WTC11 (cell line): ENCODE results near the gene ATXN1L.

Experiments
- ATF6 ChIP-seq: sonication (generic); formaldehyde crosslinking; IDR thresholded peaks from 2 replicates; pipeline ENCODE4 v1.8.1; 2023; ENCODE audit warnings: mild to moderate bottlenecking, missing genetic modification reagents
- FOXK1 ChIP-seq: sonication (generic); formaldehyde crosslinking; IDR thresholded peaks from 2 replicates; pipeline ENCODE4 v1.8.0; 2022; ENCODE audit warnings: mild to moderate bottlenecking, moderate library complexity, missing genetic modification reagents
- JUN ChIP-seq: sonication (generic); formaldehyde crosslinking; IDR thresholded peaks from 2 replicates; pipeline ENCODE4 v1.8.0; 2023; ENCODE audit warnings: mild to moderate bottlenecking, missing genetic modification reagents
- MAX ChIP-seq: sonication (generic); formaldehyde crosslinking; IDR thresholded peaks from 2 replicates; pipeline ENCODE4 v1.8.0; 2022; ENCODE audit warnings: mild to moderate bottlenecking, missing genetic modification reagents
- SMAD3 ChIP-seq: sonication (generic); formaldehyde crosslinking; IDR thresholded peaks from 2 replicates; pipeline ENCODE4 v1.8.0; 2022; ENCODE audit warnings: missing genetic modification reagents, mild to moderate bottlenecking, borderline replicate concordance
- ZBTB21 ChIP-seq: sonication (generic); formaldehyde crosslinking; IDR thresholded peaks from 2 replicates; pipeline ENCODE4 v1.8.1; 2023; ENCODE audit warnings: mild to moderate bottlenecking, missing genetic modification reagents, borderline replicate concordance
- ZNF423 ChIP-seq: fragments of 250-450 bp; sonication (Bioruptor Pico); IDR thresholded peaks from 2 replicates; pipeline ENCODE4 v2.1.2; 2022; ENCODE audit warnings: mild to moderate bottlenecking, moderate library complexity
- TF ChIP-seq, protein P1 (sequence below): fragments of 200-600 bp; IDR thresholded peaks from 2 replicates; pipeline ENCODE4 v1.8.0; 2022; ENCODE audit warnings: antibody characterized with exemption
- TF ChIP-seq, protein P2 (sequence below): sonication (generic); formaldehyde crosslinking; IDR thresholded peaks from 2 replicates; pipeline ENCODE4 v1.8.1; 2023; ENCODE audit warnings: mild to moderate bottlenecking, missing genetic modification reagents, borderline replicate concordance

GRCh38 chr16:71899171-71899570, 53.4 kb downstream of the ATXN1L start:
- TF ChIP-seq ZBTB21 (CRISPR knock-in tag), result no peak
- no peak for TF ChIP-seq JUN (CRISPR knock-in tag)
- TF ChIP-seq, protein P1, sequence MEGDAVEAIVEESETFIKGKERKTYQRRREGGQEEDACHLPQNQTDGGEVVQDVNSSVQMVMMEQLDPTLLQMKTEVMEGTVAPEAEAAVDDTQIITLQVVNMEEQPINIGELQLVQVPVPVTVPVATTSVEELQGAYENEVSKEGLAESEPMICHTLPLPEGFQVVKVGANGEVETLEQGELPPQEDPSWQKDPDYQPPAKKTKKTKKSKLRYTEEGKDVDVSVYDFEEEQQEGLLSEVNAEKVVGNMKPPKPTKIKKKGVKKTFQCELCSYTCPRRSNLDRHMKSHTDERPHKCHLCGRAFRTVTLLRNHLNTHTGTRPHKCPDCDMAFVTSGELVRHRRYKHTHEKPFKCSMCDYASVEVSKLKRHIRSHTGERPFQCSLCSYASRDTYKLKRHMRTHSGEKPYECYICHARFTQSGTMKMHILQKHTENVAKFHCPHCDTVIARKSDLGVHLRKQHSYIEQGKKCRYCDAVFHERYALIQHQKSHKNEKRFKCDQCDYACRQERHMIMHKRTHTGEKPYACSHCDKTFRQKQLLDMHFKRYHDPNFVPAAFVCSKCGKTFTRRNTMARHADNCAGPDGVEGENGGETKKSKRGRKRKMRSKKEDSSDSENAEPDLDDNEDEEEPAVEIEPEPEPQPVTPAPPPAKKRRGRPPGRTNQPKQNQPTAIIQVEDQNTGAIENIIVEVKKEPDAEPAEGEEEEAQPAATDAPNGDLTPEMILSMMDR, result no peak
- no peak for TF ChIP-seq ATF6
- TF ChIP-seq, protein P2, sequence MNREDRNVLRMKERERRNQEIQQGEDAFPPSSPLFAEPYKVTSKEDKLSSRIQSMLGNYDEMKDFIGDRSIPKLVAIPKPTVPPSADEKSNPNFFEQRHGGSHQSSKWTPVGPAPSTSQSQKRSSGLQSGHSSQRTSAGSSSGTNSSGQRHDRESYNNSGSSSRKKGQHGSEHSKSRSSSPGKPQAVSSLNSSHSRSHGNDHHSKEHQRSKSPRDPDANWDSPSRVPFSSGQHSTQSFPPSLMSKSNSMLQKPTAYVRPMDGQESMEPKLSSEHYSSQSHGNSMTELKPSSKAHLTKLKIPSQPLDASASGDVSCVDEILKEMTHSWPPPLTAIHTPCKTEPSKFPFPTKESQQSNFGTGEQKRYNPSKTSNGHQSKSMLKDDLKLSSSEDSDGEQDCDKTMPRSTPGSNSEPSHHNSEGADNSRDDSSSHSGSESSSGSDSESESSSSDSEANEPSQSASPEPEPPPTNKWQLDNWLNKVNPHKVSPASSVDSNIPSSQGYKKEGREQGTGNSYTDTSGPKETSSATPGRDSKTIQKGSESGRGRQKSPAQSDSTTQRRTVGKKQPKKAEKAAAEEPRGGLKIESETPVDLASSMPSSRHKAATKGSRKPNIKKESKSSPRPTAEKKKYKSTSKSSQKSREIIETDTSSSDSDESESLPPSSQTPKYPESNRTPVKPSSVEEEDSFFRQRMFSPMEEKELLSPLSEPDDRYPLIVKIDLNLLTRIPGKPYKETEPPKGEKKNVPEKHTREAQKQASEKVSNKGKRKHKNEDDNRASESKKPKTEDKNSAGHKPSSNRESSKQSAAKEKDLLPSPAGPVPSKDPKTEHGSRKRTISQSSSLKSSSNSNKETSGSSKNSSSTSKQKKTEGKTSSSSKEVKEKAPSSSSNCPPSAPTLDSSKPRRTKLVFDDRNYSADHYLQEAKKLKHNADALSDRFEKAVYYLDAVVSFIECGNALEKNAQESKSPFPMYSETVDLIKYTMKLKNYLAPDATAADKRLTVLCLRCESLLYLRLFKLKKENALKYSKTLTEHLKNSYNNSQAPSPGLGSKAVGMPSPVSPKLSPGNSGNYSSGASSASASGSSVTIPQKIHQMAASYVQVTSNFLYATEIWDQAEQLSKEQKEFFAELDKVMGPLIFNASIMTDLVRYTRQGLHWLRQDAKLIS (CRISPR knock-in tag), result no peak
- TF ChIP-seq FOXK1 (CRISPR knock-in tag), result no peak
- TF ChIP-seq SMAD3, result no peak
- TF ChIP-seq ZNF423 (CRISPR knock-in tag), result no peak
- no peak for TF ChIP-seq MAX (CRISPR knock-in tag)
